PC-3 (cell line): ENCODE measurements around the gene MTHFD1L. TPM values are rescaled to one million over a fixed set of nuclear protein-coding genes. Genes with fewer than 3 reads are reported as not detected.

Source experiments
- ATAC-seq: fragments of 200-7000 bp; cut with Tn5 transposase; 2 replicates; pipeline ENCODE4 v1.9.1; 2020; ENCODE audit warnings: mild to moderate bottlenecking, moderate library complexity
- BruUV-seq: library from RNA; stranded (reverse); fragments of 400-500 nt; replicated peaks from 2 replicates; lab custom pipeline; 2021; lab: Mats Ljungman, UMichigan
- CTCF ChIA-PET: fragments of 300-600 bp; sonication (Branson Sonifier 250); formaldehyde crosslinking; loops from one replicate; lab custom pipeline; 2022; ENCODE audit warnings: antibody characterized with exemption; lab: Charles Lee
- POLR2A ChIA-PET: fragments of 300-600 bp; sonication (Branson Sonifier 250); formaldehyde crosslinking; loops from one replicate; lab custom pipeline; 2022; ENCODE audit warnings: antibody characterized with exemption; ENCODE audit not compliant: unreplicated experiment; lab: Charles Lee
- DNase-seq: peaks from one replicate; pipeline ENCODE4 v3.0.0-alpha.2; 2015
- H2AFZ ChIP-seq: fragments of 300-600 bp; sonication (generic); 2 replicates; pipeline ENCODE4 v1.6.0; 2016; ENCODE audit warnings: antibody characterized with exemption, low read length
- H3F3A ChIP-seq: fragments of 300-600 bp; sonication (generic); one replicate; pipeline ENCODE4 v1.6.0; 2017; ENCODE audit warnings: antibody characterized with exemption, low read length, control low read depth, mild to moderate bottlenecking; ENCODE audit not compliant: unreplicated experiment
- H3K27ac ChIP-seq: fragments of 300-600 bp; sonication (generic); 2 replicates; pipeline ENCODE4 v1.5.1; 2016; ENCODE audit warnings: mild to moderate bottlenecking, low read length
- H3K27me3 ChIP-seq: fragments of 300-600 bp; sonication (generic); 2 replicates; pipeline ENCODE4 v1.6.1; 2016; ENCODE audit warnings: low read length, mixed read lengths
- H3K36me3 ChIP-seq: fragments of 300-600 bp; sonication (generic); 2 replicates; pipeline ENCODE4 v1.6.1; 2016; ENCODE audit warnings: low read depth, mixed run types, low read length, mixed read lengths
- H3K4me1 ChIP-seq: fragments of 300-600 bp; sonication (generic); 2 replicates; pipeline ENCODE4 v1.5.1; 2016; ENCODE audit warnings: low read length; ENCODE audit not compliant: insufficient read depth
- H3K4me2 ChIP-seq: fragments of 300-600 bp; sonication (generic); 2 replicates; pipeline ENCODE4 v1.6.0; 2016; ENCODE audit warnings: low read length
- H3K4me3 ChIP-seq: fragments of 300-600 bp; sonication (generic); 2 replicates; pipeline ENCODE4 v1.5.1; 2016; ENCODE audit warnings: mild to moderate bottlenecking, low read length, mixed read lengths
- H3K79me2 ChIP-seq: fragments of 300-600 bp; sonication (generic); 2 replicates; pipeline ENCODE4 v1.6.1; 2017; ENCODE audit warnings: low read length, mixed read lengths
- H3K9ac ChIP-seq: fragments of 300-600 bp; sonication (generic); 2 replicates; pipeline ENCODE4 v1.6.0; 2016; ENCODE audit warnings: mild to moderate bottlenecking, low read length
- H3K9me2 ChIP-seq: fragments of 300-600 bp; sonication (generic); replicated peaks from 2 replicates; pipeline ENCODE4 v1.6.1; 2016; ENCODE audit warnings: mixed run types, low read length, mixed read lengths
- H3K9me3 ChIP-seq: fragments of 300-600 bp; sonication (generic); 2 replicates; pipeline ENCODE4 v1.6.1; 2016; ENCODE audit warnings: low read length, mixed read lengths
- H4K20me1 ChIP-seq: fragments of 300-600 bp; sonication (generic); 2 replicates; pipeline ENCODE4 v1.6.1; 2016; ENCODE audit warnings: low read length, mixed read lengths
- EZH2 ChIP-seq: fragments of 300-600 bp; sonication (generic); IDR thresholded peaks from one replicate; pipeline ENCODE4 v1.6.1; 2017; ENCODE audit warnings: antibody characterized with exemption, mild to moderate bottlenecking, low read length; ENCODE audit not compliant: unreplicated experiment
- EZH2phosphoT487 ChIP-seq: fragments of 300-600 bp; sonication (generic); IDR thresholded peaks from 2 replicates; pipeline ENCODE4 v1.6.1; 2018; ENCODE audit warnings: mild to moderate bottlenecking, antibody characterized with exemption, low read length, borderline replicate concordance
- intact Hi-C: fragments of 100-400 bp; cut with micrococcal nuclease; formaldehyde crosslinking; loops from 2 replicates; pipeline ENCODE4 v1.9.0; 2023
- total RNA-seq: library from RNA; depleted of rRNA; stranded (reverse); fragments of >200 nt; gene quantifications from 2 replicates; pipeline ENCODE4 v1.2.3, GENCODE V29; 2014
- TF ChIP-seq, protein P1 (sequence below): fragments of 300-600 bp; sonication (generic); conservative IDR thresholded peaks from 2 replicates; pipeline ENCODE4 v1.5.1; 2017; ENCODE audit warnings: antibody characterized with exemption, low read depth, mild to moderate bottlenecking, low read length

Gene MTHFD1L
- total RNA-seq, 1 experiment from 2014 or later = 11.9 TPM

DNA sequence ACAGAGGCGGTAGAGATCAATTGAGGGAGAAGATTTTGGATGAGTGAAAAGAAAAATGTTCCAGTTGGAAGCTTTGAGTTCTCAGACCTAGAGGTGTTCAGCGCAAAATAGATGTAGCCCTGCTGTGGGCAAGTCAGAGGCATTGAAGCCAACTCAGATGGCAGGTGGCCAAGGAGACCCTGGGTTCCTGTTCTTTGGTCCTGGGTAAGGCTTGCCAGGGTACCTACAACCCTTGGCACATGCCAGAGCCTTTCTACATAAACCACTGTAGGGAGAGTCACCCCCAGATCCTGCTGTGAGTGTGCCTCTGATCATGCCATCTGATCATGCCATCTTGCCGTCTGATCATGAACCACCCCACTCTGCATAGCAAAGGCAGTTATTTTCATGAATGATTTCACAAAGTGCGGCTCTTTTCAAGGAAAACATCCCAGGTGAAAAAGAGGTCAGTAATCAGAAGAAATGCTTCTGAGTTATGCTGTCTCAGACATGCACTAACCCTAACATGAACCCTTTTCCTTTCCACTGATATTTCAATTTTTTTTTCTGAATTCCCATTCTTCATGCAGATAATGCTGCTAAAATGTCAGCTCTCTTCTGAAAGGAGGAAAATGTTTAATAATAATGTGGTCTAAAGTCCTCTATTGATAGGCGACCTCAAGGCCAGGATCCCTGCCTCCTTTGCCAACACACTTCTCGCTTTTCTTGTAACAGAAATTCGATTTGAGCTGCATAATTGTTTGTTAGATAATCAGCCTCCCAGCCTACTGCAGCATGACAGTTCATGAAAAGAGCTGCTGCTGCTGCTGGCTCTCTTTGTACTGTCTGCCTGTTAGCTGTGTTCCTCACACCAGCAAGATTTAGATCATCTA is 153.6 kb downstream of the MTHFD1L start:
- no peak overlapping the region for H3K4me2 ChIP-seq
- no peaks in the 10 kb centered on the region for H3K9me2 ChIP-seq
- ATAC-seq (no peak), DNase-seq (no peak)
- POLR2A ChIA-PET = no interaction called here
- H3K9me3 ChIP-seq = no peaks in the 10 kb centered on the region
- CTCF ChIA-PET = no interaction called here
- no peak overlapping the region for H2AFZ ChIP-seq
- no peaks in the 10 kb centered on the region for H3K79me2 ChIP-seq
- peaks cover 8% of the 10 kb centered on the region for H3K36me3 ChIP-seq
- peaks cover 23% of the 10 kb centered on the region for H3K4me1 ChIP-seq
- no peaks in the 10 kb centered on the region for H4K20me1 ChIP-seq
- BruUV-seq = no TSS peak
- no peaks in the 10 kb centered on the region for H3F3A ChIP-seq
- TF ChIP-seq, protein P1, sequence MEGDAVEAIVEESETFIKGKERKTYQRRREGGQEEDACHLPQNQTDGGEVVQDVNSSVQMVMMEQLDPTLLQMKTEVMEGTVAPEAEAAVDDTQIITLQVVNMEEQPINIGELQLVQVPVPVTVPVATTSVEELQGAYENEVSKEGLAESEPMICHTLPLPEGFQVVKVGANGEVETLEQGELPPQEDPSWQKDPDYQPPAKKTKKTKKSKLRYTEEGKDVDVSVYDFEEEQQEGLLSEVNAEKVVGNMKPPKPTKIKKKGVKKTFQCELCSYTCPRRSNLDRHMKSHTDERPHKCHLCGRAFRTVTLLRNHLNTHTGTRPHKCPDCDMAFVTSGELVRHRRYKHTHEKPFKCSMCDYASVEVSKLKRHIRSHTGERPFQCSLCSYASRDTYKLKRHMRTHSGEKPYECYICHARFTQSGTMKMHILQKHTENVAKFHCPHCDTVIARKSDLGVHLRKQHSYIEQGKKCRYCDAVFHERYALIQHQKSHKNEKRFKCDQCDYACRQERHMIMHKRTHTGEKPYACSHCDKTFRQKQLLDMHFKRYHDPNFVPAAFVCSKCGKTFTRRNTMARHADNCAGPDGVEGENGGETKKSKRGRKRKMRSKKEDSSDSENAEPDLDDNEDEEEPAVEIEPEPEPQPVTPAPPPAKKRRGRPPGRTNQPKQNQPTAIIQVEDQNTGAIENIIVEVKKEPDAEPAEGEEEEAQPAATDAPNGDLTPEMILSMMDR = no peak
- TF ChIP-seq EZH2phosphoT487 = no peak
- no peak for TF ChIP-seq EZH2
- H3K4me3 ChIP-seq = no peak overlapping the region
- no peak overlapping the region for H3K9ac ChIP-seq
- intact Hi-C loops = loop anchor here (10.0 kb wide), 1 partner anchor 226 kb away; no protein-coding TSS in a partner anchor
- no peak overlapping the region for H3K27ac ChIP-seq
- no peaks in the 10 kb centered on the region for H3K27me3 ChIP-seq

- ATAC-seq = peak; percentile 17; the same call in 1 of the 2 replicates
- Histone ChIP-seq H3K36me3 (peaks cover 8% of the 10 kb centered on the region), H3K9me2 (no peaks in the 10 kb centered on the region), H3K4me3 (no peak overlapping the region), H3K4me2 (no peak overlapping the region), H3K27me3 (no peaks in the 10 kb centered on the region), H3K27ac (0 out of 2 replicates have a peak overlapping the region, but pooled peaks have one; percentile 9), H3F3A (peaks cover under 1% of the 10 kb centered on the region), H2AFZ (no peak overlapping the region), H3K4me1 (peaks cover 38% of the 10 kb centered on the region), H3K9ac (no peak overlapping the region), H3K9me3 (no peaks in the 10 kb centered on the region), H4K20me1 (no peaks in the 10 kb centered on the region), H3K79me2 (no peaks in the 10 kb centered on the region)
- ChIA-PET POLR2A (no interaction called here), CTCF (no interaction called here)
- TF ChIP-seq, protein P1 = no peak
- TF ChIP-seq EZH2 (no peak), EZH2phosphoT487 (no peak)
- intact Hi-C loops = no loop called here
- DNase-seq = no peak
- BruUV-seq = no TSS peak
Measured at GRCh38 chr6:151021896-151022295, 156.4 kb downstream of the MTHFD1L start.

DNA sequence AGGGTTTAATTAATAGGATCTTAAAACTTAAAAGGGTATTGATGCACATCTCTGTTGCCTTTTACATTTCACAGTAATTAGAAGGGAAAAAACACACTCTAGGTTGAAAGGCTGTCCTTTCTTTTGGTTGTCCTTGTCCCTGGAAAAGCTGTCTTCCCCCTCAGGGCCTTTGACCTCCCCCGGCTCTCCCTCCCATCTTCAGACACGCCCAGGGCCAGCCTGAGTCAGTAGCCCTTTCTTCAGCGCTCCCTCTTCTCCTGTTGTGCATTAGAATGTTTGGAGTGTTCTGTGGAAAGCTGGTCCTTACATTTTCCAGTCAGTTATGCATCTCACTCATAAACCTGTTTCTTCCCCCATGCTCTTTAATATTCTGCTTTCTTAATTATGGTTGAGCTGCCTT is 157.0 kb downstream of the MTHFD1L start:
- no TSS peak for BruUV-seq
- DNase-seq = no peak
- H3K27ac ChIP-seq = 0 out of 2 replicates have a peak overlapping the region, but pooled peaks have one; percentile 9
- ChIA-PET CTCF (no interaction called here), POLR2A (interaction anchor here (0.5 kb wide), 1 partner anchor 303 kb away, joined by 4 read pairs; no protein-coding TSS in a partner anchor)
- no peaks in the 10 kb centered on the region for H3K9me2 ChIP-seq
- H4K20me1 ChIP-seq = no peaks in the 10 kb centered on the region
- no peak overlapping the region for H3K4me2 ChIP-seq
- peaks cover 42% of the 10 kb centered on the region for H3K4me1 ChIP-seq
- peaks cover 3% of the 10 kb centered on the region for H3F3A ChIP-seq
- H3K36me3 ChIP-seq = peaks cover 8% of the 10 kb centered on the region; the same call in 1 of the 2 replicates
- H3K9me3 ChIP-seq = no peaks in the 10 kb centered on the region
- H3K27me3 ChIP-seq = no peaks in the 10 kb centered on the region
- H3K79me2 ChIP-seq = no peaks in the 10 kb centered on the region
- no peak overlapping the region for H3K9ac ChIP-seq
- ATAC-seq = no peak
- H2AFZ ChIP-seq = no peak overlapping the region
- H3K4me3 ChIP-seq = no peak overlapping the region
- intact Hi-C loops = no loop called here
- TF ChIP-seq EZH2 (no peak), EZH2phosphoT487 (no peak)
- TF ChIP-seq, protein P1 = no peak
